Measurements from ENCODE around the gene APOBEC3A. TPM values are rescaled to one million over a fixed set of nuclear protein-coding genes. Genes with fewer than 3 reads are reported as not detected.
"Not testable (repeated sequence)": the region's sequence is repeated elsewhere in the genome, so short reads cannot be mapped to it uniquely, and the experiment has no call there.

APOBEC3A gene
- total RNA-seq, 6 experiments from 2014 or later: not detected

DNA sequence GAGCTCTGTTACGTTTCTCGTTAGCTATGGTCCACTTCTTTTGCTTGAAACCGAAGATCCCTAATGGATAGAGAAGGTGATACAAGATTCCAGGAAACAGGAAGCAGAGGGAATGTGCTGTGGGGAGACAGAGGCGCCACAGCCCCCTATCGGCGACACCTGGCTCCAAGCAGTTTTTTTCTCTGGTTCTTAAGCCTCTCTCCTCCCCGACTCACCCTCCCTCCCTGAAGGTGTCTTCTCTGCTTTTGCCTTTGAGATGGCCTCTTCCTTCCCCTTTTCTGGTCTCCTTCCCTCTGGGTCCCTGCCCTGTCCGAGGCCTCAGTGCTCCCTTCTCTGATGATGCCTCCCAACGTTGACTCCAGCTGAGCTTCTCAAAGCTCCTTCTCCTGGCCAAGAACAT is 14.2 kb upstream of the APOBEC3A start:
- TF ChIP-seq, protein P1, sequence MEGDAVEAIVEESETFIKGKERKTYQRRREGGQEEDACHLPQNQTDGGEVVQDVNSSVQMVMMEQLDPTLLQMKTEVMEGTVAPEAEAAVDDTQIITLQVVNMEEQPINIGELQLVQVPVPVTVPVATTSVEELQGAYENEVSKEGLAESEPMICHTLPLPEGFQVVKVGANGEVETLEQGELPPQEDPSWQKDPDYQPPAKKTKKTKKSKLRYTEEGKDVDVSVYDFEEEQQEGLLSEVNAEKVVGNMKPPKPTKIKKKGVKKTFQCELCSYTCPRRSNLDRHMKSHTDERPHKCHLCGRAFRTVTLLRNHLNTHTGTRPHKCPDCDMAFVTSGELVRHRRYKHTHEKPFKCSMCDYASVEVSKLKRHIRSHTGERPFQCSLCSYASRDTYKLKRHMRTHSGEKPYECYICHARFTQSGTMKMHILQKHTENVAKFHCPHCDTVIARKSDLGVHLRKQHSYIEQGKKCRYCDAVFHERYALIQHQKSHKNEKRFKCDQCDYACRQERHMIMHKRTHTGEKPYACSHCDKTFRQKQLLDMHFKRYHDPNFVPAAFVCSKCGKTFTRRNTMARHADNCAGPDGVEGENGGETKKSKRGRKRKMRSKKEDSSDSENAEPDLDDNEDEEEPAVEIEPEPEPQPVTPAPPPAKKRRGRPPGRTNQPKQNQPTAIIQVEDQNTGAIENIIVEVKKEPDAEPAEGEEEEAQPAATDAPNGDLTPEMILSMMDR (IDR thresholded peaks at IDR 0.05): peak; percentile 8; the same call in 1 of the 2 replicates
- Mint-ChIP-seq H3K4me1 (ENCODE audit: low read depth) (peaks cover 6% of the 10 kb centered on the region; the same call in 1 of the 2 replicates), H3K27me3 (ENCODE audit: insufficient read depth) (peaks cover 70% of the 10 kb centered on the region), H3K4me3 (no peak overlapping the region), H3K9me3 (no peaks in the 10 kb centered on the region), H3K36me3 (ENCODE audit: low read depth) (no peaks in the 10 kb centered on the region), H3K27ac (no peak overlapping the region)
- no peak for DNase-seq

GRCh38 chr22:38943882-38944281 is 13.5 kb upstream of the APOBEC3A start:
- Mint-ChIP-seq H3K4me3 (no peak overlapping the region), H3K9me3 (no peaks in the 10 kb centered on the region), H3K27me3 (ENCODE audit: insufficient read depth) (peaks cover 69% of the 10 kb centered on the region), H3K36me3 (ENCODE audit: low read depth) (no peaks in the 10 kb centered on the region), H3K4me1 (ENCODE audit: low read depth) (peaks cover 6% of the 10 kb centered on the region; the same call in 1 of the 2 replicates), H3K27ac (no peak overlapping the region)
- TF ChIP-seq, protein P1 (IDR thresholded peaks at IDR 0.05): no peak
- DNase-seq: no peak

DNA sequence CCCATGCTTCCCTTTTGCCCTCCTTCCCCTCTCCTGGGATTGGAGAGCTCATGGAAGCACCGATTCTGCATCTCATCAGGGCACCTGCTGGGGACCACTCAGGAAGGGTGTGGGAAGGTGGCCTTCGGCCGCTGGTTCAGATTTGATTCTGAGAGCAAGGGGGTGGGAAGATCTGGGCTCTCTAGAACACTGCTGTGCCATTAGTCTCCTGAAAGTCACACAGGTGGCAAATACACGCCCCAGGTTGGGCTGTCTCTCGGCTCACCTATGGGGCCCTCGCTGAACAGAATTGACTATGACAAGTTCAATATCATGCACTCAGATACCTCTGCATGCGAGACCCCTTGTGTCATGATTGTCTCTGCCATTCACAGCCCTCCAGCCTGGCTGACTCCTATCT is 12.8 kb upstream of the APOBEC3A start:
- TF ChIP-seq, protein P1 (IDR thresholded peaks at IDR 0.05): no peak
- no peak for DNase-seq
- Mint-ChIP-seq H3K4me3 (no peak overlapping the region), H3K27me3 (ENCODE audit: insufficient read depth) (peaks cover 64% of the 10 kb centered on the region), H3K36me3 (ENCODE audit: low read depth) (no peaks in the 10 kb centered on the region), H3K4me1 (ENCODE audit: low read depth) (peaks cover 6% of the 10 kb centered on the region; the same call in 1 of the 2 replicates), H3K9me3 (no peaks in the 10 kb centered on the region), H3K27ac (no peak overlapping the region)

DNA sequence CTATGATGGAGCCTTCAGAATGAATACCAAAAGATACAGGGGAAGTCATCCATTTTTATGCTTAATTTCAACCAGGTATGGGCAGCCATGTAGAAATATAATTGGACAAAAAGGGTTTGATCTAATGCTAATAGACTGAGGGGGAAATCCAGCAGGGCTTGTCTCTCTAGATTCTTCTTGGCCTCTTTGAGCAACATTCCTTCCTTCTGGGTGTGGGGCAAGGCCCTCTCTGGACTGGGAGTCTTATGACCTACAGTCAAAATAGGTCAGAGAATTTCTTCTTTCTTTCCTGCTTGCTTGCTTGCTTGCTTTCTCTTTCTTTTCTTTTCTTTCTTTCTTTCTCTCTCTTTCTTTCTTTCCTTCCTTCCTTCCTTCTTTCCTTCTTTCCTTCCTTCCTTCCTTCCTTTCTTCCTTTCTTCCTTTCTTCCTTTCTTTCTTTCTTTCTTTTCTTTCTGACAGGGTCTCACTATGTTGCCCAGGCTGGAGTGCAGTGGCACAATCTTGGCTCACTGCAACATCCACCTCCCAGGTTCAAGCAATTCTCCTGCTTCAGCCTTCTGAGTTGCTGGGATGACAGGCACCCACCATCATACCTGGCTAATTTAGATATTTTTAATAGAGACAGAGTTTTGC is 11.6 kb upstream of the APOBEC3A start:
- not testable (repeated sequence) for H3K9me3 Mint-ChIP-seq; H3K4me3 Mint-ChIP-seq; DNase-seq; H3K4me1 Mint-ChIP-seq (ENCODE audit: low read depth); H3K36me3 Mint-ChIP-seq (ENCODE audit: low read depth); H3K27ac Mint-ChIP-seq
- H3K27me3 Mint-ChIP-seq (ENCODE audit: insufficient read depth): peaks cover 65% of the 10 kb centered on the region

DNA sequence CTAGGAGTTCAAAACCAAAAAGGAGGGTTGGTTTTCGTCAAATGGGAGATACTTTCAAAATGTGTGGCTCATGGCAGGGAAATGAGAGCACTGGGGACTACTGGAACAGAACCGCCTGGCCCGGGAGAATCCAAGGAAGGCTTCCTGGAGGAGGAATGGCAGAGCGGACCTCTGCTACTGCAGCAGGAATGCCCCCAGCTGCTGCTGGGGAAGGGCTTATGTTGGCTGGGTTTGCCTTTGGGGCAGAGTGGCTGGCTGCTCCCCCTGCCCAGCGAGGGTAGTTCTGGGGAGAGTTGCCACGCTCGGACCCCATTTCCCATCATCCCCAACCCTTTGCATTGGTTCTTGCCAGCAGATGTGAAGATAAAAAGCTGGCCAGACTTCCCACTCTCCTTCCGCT is 10.6 kb upstream of the APOBEC3A start:
- H3K4me1 Mint-ChIP-seq (ENCODE audit: low read depth): peaks cover 3% of the 10 kb centered on the region; the same call in 1 of the 2 replicates
- H3K36me3 Mint-ChIP-seq (ENCODE audit: low read depth): no peaks in the 10 kb centered on the region
- H3K9me3 Mint-ChIP-seq: no peaks in the 10 kb centered on the region
- DNase-seq: no peak
- no peak overlapping the region for H3K27ac Mint-ChIP-seq
- H3K4me3 Mint-ChIP-seq: no peak overlapping the region
- TF ChIP-seq, protein P1 (IDR thresholded peaks at IDR 0.05): no peak
- peaks cover 72% of the 10 kb centered on the region for H3K27me3 Mint-ChIP-seq (ENCODE audit: insufficient read depth)

GRCh38 chr22:38947321-38948140 is 9.9 kb upstream of the APOBEC3A start:
- DNase-seq: no peak
- TF ChIP-seq, protein P1 (IDR thresholded peaks at IDR 0.05): no peak
- Mint-ChIP-seq H3K4me3 (no peak overlapping the region), H3K4me1 (ENCODE audit: low read depth) (no peaks in the 10 kb centered on the region), H3K27ac (no peak overlapping the region), H3K9me3 (no peaks in the 10 kb centered on the region), H3K27me3 (ENCODE audit: insufficient read depth) (peaks cover 73% of the 10 kb centered on the region), H3K36me3 (ENCODE audit: low read depth) (no peaks in the 10 kb centered on the region)

All from HFFc6 (cell line).